NCI-H2196 treated with DMSO at 0.1 percent for 48 hours (cell line): ENCODE results near the gene BCKDHB.
"Not testable (repeated sequence)": the region's sequence is repeated elsewhere in the genome, so short reads cannot be mapped to it uniquely, and the experiment has no call there.

Experiments used
- DNase-seq: peaks from one replicate; lab custom pipeline; 2025; ENCODE audit not compliant: unreplicated experiment; lab: John Stamatoyannopoulos, UW

BCKDHB gene

DNA sequence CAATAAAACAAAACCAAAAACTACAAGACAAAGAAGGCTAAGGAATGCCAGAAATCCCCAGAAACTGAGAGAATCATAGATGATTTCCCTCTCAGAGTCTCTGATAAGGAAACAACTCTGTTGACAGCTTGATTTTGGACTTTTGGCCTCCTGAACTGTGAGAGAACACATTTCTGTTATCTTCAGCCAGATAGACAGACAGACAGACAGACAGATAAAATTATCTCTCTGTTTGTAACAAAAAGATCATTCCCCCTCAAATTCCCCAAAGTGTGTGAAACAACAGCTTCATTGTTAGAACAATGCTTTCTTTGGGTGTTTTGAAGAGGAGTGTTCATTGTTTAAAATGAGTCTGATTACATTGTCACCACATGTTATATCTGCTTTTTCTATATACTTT lies 148.2 kb downstream of the BCKDHB start:
- no peak for DNase-seq

- no peak for DNase-seq
Measured at GRCh38 chr6:80256691-80257090, 150.2 kb downstream of the BCKDHB start.

- no peak for DNase-seq
Measured at GRCh38 chr6:80259118-80259517, 152.6 kb downstream of the BCKDHB start.

- no peak for DNase-seq
Measured at GRCh38 chr6:80263585-80263984, 157.1 kb downstream of the BCKDHB start.

DNA sequence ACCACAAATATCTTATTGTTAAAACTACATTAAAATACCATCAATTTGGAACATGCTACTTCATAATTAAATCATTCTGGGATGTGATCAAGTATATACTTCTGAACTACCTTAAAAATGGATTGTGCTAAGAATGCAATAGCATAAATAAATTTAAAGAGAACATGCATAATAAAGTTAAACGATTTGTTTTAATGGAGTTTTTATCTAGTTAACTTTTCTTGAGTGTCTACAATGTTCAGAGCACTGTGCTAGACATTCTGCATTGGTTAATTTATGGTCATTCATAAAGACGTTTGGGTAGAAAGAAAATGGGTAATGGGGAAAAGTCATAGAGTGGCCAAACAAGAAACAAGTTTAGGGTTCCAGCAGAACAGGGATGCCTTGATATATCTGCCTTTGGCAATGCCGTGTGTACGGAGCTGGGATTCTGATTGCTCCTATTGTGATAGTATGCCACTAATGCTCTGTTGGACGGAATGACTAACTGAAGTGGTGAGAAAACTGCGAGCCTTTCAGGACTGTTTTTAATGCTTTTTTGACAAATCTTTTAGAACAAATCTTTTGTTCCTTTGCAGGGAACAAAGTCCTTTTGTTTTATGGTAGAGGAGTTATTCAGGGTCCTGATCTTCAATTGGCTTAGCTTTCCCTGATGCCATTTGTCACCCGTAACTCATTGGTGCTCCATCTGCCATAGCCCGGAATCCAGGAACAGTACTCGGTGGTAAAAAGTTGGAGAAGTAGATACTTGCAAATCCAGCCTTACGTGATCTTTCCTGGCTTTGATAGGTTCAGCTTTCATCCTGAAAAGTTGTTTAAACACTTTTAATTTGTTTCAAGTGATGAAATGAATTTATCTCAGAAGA lies 162.6 kb downstream of the BCKDHB start:
- no peak for DNase-seq

DNA sequence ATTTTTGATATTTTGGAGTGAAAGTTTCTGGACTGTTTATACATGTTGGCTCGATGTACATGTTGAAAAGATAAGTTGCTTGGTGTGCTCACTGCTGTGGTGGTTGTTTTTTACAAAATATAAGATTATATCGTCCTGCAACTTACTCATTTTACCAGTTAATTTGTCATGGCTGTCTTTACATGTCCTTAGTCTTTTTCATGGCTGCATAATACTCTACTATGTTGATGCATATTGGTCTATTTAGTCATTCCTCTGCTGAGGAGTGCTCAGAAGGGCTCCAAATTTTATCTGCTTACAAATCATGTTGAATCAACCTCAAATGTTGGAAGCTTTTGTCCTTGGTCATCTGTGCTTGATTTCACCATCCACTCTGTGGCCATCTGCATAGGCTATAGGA lies 164.6 kb downstream of the BCKDHB start:
- no peak for DNase-seq

DNA sequence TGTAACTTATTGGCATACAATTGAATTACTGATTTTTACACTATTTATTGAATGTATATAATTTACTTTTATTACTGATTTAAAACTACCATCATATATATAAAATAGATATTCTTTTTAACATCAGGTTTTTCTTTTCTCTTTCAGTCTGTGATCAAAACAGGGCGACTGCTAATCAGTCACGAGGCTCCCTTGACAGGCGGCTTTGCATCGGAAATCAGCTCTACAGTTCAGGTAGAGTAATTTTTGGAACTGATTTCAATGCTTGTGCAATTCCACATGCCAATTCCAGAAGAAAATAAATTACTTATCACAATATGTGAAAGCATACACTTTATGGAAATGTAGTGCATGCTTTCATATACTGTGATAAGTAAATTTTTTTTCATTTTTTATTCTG lies 166.5 kb downstream of the BCKDHB start:
- DNase-seq, result no peak

DNA sequence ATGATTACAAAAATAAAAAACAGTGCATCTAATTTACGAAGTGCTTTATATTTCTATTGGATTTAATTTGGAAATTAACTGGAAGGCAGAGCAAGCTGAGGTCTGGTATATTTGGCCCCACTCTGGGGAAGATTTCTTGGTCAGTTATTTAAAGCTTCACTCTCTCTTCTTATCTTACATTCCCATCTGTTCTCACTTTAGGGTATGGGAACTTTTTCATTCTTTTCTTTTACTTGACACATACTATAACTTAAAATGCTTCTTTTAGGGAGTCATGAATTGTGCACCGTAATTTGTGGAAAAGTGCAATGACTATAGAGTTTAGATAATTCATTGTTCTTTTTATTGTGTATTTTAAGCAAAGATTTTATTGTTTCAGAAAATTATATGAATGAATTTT lies 170.4 kb downstream of the BCKDHB start:
- no peak for DNase-seq

- no peak for DNase-seq
Measured at GRCh38 chr6:80277501-80277900, 171.0 kb downstream of the BCKDHB start.

GRCh38 chr6:80280262-80281010 lies 174.0 kb downstream of the BCKDHB start:
- DNase-seq, result no peak

DNA sequence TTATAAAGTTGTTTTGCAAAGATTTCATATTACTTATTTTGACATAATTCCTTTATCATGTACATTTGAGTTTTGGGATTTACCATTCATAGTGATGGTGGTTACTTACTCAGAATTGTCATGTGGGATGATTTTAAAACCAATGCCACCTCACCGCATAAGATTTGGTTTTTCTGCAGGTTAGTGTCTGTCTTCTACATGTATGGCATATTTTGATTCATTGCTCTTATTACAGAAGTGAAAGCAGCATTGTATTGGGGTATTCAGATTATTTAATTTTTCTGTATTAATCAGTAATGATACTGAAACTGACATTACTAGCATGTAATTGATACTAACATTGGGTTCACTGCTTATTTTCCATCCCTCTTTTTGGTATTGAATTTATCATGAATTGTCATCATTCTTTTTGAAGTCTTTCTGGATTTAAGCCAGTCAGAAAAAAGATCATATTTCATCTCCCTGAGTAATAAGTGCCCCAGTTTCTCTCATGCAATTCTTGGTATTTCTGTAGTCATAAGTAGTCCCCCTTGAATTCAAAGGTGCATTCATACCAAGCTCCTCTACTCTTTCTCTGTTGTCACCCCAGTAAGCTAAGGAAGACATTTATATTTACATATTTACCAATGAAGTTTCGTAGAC lies 176.6 kb downstream of the BCKDHB start:
- DNase-seq, result no peak

DNA sequence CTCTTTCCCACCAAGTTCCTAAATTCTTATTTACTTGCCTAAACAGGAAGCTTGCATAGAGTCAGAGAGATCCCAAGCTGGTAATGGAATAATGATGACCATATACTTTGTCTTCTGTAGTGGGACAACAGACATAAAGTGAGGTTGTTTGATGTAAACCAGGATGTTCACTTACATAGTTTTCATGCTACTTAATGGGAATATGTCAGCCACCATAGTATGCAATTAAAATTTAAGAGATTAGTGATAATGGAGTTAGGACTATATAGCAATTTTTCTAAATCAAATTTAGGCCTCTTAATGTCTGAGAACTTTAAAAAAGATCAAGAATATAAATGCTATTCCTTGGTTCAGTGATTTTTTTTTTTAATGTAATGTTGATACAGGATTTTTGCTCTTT lies 180.6 kb downstream of the BCKDHB start:
- DNase-seq, result no peak

GRCh38 chr6:80287607-80288006 lies 181.1 kb downstream of the BCKDHB start:
- DNase-seq, result no peak

GRCh38 chr6:80289727-80290126 lies 183.3 kb downstream of the BCKDHB start:
- no peak for DNase-seq

GRCh38 chr6:80294531-80294930 lies 188.1 kb downstream of the BCKDHB start:
- not testable (repeated sequence) for DNase-seq

GRCh38 chr6:80302716-80303115 lies 196.2 kb downstream of the BCKDHB start:
- no peak for DNase-seq

GRCh38 chr6:80304014-80304413 lies 197.5 kb downstream of the BCKDHB start:
- DNase-seq, result no peak

- no peak for DNase-seq
Measured at GRCh38 chr6:80314531-80314930, 208.1 kb downstream of the BCKDHB start.

GRCh38 chr6:80316686-80317231 lies 210.3 kb downstream of the BCKDHB start:
- no peak for DNase-seq

DNA sequence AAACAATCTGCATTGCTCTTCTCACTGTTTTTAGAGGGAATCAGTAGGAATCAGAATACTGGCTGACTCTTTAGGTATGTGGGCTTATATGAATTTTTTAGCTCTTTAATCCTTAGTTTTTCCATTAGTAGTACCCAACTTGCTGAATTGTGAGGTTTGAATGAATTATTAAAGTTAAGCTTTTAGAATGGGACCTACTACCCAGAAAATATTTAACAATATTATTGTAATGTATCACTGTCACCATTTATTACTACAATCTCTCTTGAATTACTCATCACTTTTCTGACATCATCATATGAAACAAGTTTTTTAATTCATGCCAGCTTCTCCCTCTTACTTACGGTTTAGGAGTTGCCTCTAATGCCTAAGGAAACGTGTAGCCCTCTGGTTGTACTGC lies 212.7 kb downstream of the BCKDHB start:
- DNase-seq, result no peak

GRCh38 chr6:80321011-80321410 lies 214.5 kb downstream of the BCKDHB start:
- no peak for DNase-seq

DNA sequence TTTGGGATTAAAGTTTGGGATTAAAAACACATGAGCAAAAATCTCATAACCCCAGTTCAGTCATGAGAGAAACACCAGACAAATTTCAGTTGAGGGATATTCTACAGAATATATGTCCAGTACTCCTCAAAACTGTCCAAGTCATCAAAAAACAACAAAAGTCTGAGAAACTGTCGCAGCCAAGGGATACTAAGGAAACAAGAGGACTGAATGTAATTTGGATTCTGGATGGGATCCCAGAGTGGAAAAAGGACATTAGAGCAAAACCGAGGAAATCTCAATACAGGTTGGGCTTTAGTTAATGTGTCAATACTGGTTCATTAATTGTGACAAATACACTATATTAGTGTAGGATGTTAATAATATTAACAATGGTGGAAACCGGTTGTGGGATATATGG lies 219.3 kb downstream of the BCKDHB start:
- no peak for DNase-seq
